Measurements from ENCODE around the gene SPINT2. TPM values are rescaled to one million over a fixed set of nuclear protein-coding genes. Genes with fewer than 3 reads are reported as not detected.

The SPINT2 gene
- total RNA-seq, 4 donors from 2014 or later: 11.8 to 72.8 (median 29.4) TPM

DNA sequence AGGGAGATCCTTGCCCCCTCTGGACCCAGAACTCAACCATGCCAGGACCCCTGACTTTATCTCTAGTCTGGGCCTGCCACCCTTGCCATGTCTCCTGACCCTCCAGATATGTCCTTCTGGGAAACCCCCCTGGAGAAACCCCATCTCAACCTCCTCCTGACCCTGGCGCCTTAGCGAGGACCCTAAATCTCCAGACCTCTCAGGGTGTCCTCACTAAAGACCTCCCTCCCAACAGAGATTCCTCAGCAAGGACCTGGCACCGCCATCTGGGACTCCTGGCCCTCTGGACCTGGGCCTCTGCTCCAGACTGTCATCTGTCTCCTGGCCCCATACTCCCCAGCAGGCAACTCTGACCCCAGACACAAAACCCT is 56.6 kb downstream of the SPINT2 start:
- Histone ChIP-seq H3K4me1 (peaks cover 0 to 9% of the 10 kb centered on the region in 2 donors), H3K27ac (peak overlapping the region; percentile 68 to 69), H3K9me3 (no peaks in the 10 kb centered on the region), H3K36me3 (no peaks in the 10 kb centered on the region), H3K27me3 (no peaks in the 10 kb centered on the region), H3K4me3 (peak overlapping the region; percentile 49 to 54)
- TF ChIP-seq, protein P1, sequence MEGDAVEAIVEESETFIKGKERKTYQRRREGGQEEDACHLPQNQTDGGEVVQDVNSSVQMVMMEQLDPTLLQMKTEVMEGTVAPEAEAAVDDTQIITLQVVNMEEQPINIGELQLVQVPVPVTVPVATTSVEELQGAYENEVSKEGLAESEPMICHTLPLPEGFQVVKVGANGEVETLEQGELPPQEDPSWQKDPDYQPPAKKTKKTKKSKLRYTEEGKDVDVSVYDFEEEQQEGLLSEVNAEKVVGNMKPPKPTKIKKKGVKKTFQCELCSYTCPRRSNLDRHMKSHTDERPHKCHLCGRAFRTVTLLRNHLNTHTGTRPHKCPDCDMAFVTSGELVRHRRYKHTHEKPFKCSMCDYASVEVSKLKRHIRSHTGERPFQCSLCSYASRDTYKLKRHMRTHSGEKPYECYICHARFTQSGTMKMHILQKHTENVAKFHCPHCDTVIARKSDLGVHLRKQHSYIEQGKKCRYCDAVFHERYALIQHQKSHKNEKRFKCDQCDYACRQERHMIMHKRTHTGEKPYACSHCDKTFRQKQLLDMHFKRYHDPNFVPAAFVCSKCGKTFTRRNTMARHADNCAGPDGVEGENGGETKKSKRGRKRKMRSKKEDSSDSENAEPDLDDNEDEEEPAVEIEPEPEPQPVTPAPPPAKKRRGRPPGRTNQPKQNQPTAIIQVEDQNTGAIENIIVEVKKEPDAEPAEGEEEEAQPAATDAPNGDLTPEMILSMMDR (IDR thresholded peaks at IDR 0.05): no peak
- no peak for TF ChIP-seq POLR2A (IDR thresholded peaks at IDR 0.05)
- intact Hi-C loops (cut with DNase I; ENCODE audit: low total_unique reads): loop anchor here (2.0 kb wide), 1 partner anchor 68 kb away; no protein-coding TSS in a partner anchor
- DNase-seq: no peak

DNA sequence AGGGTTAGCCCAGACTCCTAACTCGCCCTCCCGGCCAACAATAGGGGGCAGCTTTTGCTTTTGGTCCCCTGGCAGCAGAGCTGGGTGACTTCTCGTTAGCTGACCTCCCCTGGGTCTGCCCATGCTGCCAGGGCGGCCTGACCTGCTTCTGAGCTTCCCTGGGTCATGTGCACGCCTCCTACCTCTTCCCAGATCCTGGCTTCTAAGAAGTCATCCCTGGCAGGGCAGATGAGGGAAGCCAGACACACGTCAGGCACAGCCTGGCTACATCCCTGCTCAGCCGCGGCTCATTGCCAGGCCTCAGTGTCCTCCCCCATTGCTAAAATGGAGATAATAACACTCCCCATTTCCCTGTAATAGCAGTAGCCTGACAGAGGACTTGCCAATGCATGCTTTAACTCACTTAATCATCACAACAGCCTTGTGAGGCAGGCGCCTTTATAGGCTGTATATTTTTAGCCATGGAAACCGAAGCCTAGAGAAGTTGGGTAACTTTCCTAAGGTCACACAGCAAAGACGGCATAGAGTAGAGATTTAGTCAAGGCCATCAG is 57.3 kb downstream of the SPINT2 start:
- H3K4me3 ChIP-seq: peak overlapping the region; percentile 49 to 54
- H3K27me3 ChIP-seq: no peaks in the 10 kb centered on the region
- TF ChIP-seq, protein P1 (IDR thresholded peaks at IDR 0.05): peak in 1 of 4 experiments; percentile 15
- peak in 1 of 2 donors; percentile 51 for TF ChIP-seq POLR2A (IDR thresholded peaks at IDR 0.05)
- peak overlapping the region; percentile 68 to 69 for H3K27ac ChIP-seq
- intact Hi-C loops (cut with DNase I; ENCODE audit: low total_unique reads): loop anchor here (2.0 kb wide), 1 partner anchor 69 kb away; no protein-coding TSS in a partner anchor
- H3K4me1 ChIP-seq: peaks cover 0 to 9% of the 10 kb centered on the region in 2 donors
- peak; percentile 89 to 96 for DNase-seq
- H3K36me3 ChIP-seq: no peaks in the 10 kb centered on the region
- no peaks in the 10 kb centered on the region for H3K9me3 ChIP-seq

DNA sequence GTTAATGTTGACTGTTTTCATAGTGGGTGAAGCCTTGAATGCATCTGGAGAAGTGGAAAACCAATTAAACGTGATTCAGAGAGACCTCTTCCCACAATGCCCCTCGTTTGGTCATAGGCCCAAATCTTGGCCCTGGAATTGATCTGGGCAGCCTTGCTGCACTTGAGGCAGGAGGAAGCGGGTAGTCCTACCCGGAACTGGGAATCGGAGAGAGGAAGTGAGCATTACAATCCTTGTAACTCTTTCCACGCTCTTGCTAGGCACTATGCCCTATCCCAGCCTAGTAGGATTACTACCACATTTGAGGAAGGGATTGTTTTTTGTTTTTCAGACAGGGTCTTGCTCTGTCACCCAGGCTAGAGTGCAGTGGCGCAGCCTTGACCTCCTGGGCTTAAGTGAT is 58.9 kb downstream of the SPINT2 start:
- Histone ChIP-seq H3K36me3 (no peaks in the 10 kb centered on the region), H3K4me1 (peaks cover 0 to 9% of the 10 kb centered on the region in 2 donors), H3K9me3 (no peaks in the 10 kb centered on the region), H3K27ac (peak overlapping the region in 1 of 2 donors; percentile 40), H3K27me3 (no peaks in the 10 kb centered on the region), H3K4me3 (no peak overlapping the region)
- no peak for TF ChIP-seq POLR2A (IDR thresholded peaks at IDR 0.05)
- TF ChIP-seq, protein P1 (IDR thresholded peaks at IDR 0.05): no peak
- no peak for DNase-seq
- intact Hi-C loops (cut with DNase I; ENCODE audit: low total_unique reads): no loop called here

DNA sequence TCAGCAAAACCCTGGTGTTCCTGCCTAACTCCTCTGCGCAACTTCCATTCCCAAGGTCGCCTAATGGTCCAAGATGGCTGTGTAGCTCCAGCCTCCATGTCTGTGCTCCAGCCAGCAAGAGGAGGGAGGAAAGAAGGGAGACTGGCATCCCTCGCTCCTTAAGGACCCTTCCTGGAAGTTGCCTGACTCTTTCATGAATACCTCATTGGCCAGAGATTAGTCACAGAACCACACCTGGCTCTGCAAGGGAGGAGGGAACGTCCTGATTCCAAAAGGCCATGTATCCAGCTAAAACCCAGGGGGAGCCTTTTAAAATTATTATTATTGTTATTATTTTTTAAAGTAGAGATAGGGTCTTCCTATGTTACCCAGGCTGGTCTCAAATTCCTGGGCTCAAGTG is 60.1 kb downstream of the SPINT2 start:
- H3K27ac ChIP-seq: no peak overlapping the region
- H3K36me3 ChIP-seq: no peaks in the 10 kb centered on the region
- no peaks in the 10 kb centered on the region for H3K9me3 ChIP-seq
- DNase-seq: no peak
- no peak overlapping the region for H3K4me3 ChIP-seq
- H3K4me1 ChIP-seq: peaks cover 0 to 9% of the 10 kb centered on the region in 2 donors
- TF ChIP-seq, protein P1 (IDR thresholded peaks at IDR 0.05): no peak
- no peaks in the 10 kb centered on the region for H3K27me3 ChIP-seq
- intact Hi-C loops (cut with DNase I; ENCODE audit: low total_unique reads): no loop called here

DNA sequence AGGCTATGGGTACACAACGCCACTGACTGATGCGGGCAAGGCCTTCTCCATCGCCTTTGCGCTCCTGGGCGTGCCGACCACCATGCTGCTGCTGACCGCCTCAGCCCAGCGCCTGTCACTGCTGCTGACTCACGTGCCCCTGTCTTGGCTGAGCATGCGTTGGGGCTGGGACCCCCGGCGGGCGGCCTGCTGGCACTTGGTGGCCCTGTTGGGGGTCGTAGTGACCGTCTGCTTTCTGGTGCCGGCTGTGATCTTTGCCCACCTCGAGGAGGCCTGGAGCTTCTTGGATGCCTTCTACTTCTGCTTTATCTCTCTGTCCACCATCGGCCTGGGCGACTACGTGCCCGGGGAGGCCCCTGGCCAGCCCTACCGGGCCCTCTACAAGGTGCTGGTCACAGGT is 62.2 kb downstream of the SPINT2 start:
- Histone ChIP-seq H3K27ac (no peak overlapping the region), H3K36me3 (no peaks in the 10 kb centered on the region), H3K4me1 (peaks cover 0 to 4% of the 10 kb centered on the region in 2 donors), H3K4me3 (no peak overlapping the region), H3K27me3 (no peaks in the 10 kb centered on the region), H3K9me3 (no peaks in the 10 kb centered on the region)
- DNase-seq: no peak
- TF ChIP-seq, protein P1 (IDR thresholded peaks at IDR 0.05): no peak
- no peak for TF ChIP-seq POLR2A (IDR thresholded peaks at IDR 0.05)
- intact Hi-C loops (cut with DNase I; ENCODE audit: low total_unique reads): no loop called here
